SU-DHL-6 (cell line): ENCODE results near the gene CATSPERB.

Experiments used
- H2AFZ ChIP-seq: fragments of 200-600 bp; sonication (generic); 2 replicates; pipeline ENCODE4 v1.6.1; 2014; ENCODE audit warnings: low read depth, mild to moderate bottlenecking, moderate library complexity, mixed read lengths, antibody characterized with exemption, low read length; ENCODE audit not compliant: severe bottlenecking
- H3F3A ChIP-seq: fragments of 200-600 bp; shearing (Covaris generic); 2 replicates; pipeline ENCODE4 v1.6.0; 2016; ENCODE audit warnings: antibody characterized with exemption, mild to moderate bottlenecking; ENCODE audit not compliant: insufficient read depth
- H3K27ac ChIP-seq: fragments of 200-600 bp; sonication (generic); 2 replicates; pipeline ENCODE4 v1.5.1; 2016; ENCODE audit warnings: low read depth, mild to moderate bottlenecking, low read length, moderate library complexity, mixed read lengths
- H3K27me3 ChIP-seq: fragments of 200-600 bp; sonication (generic), shearing (Covaris generic); 2 replicates; pipeline ENCODE4 v1.6.0; 2014; ENCODE audit warnings: mild to moderate bottlenecking, low read length
- H3K36me3 ChIP-seq: fragments of 200-600 bp; sonication (generic); 2 replicates; pipeline ENCODE4 v1.6.1; 2014; ENCODE audit warnings: mild to moderate bottlenecking, low read length, mixed read lengths
- H3K4me2 ChIP-seq: fragments of 300-600, 200-600 bp; shearing (Covaris generic), sonication (generic); 2 replicates; pipeline ENCODE4 v1.6.0; 2014; ENCODE audit warnings: low read length, low read depth, mild to moderate bottlenecking; ENCODE audit not compliant: poor library complexity, severe bottlenecking
- H3K4me3 ChIP-seq: fragments of 200-600 bp; sonication (generic); 2 replicates; pipeline ENCODE4 v1.5.1; 2014; ENCODE audit warnings: antibody characterized with exemption, low read length, mild to moderate bottlenecking, mixed read lengths; ENCODE audit not compliant: insufficient read depth, poor library complexity, severe bottlenecking
- H3K79me2 ChIP-seq: fragments of 200-600 bp; sonication (generic); 2 replicates; pipeline ENCODE4 v1.6.1; 2014; ENCODE audit warnings: mild to moderate bottlenecking, low read length, moderate library complexity; ENCODE audit not compliant: insufficient read depth
- H3K9ac ChIP-seq: fragments of 200-600 bp; sonication (generic); 2 replicates; pipeline ENCODE4 v1.7.0; 2014; ENCODE audit warnings: mild to moderate bottlenecking, low read length
- H3K9me2 ChIP-seq: fragments of 200-600 bp; sonication (generic); replicated peaks from 2 replicates; pipeline ENCODE4 v1.6.1; 2014; ENCODE audit warnings: low read length; ENCODE audit not compliant: insufficient read depth
- H3K9me3 ChIP-seq: fragments of 200-600 bp; sonication (generic); 2 replicates; pipeline ENCODE4 v1.6.1; 2014; ENCODE audit warnings: low read length, mixed read lengths; ENCODE audit not compliant: insufficient read depth
- H4K20me1 ChIP-seq: fragments of 200-600 bp; sonication (generic); 2 replicates; pipeline ENCODE4 v1.6.1; 2014; ENCODE audit warnings: low read depth, mild to moderate bottlenecking, antibody characterized with exemption, low read length, moderate library complexity, mixed read lengths
- CTCF ChIP-seq: fragments of 200-600 bp; sonication (generic); IDR thresholded peaks from one replicate; pipeline ENCODE4 v1.5.1; 2017; ENCODE audit warnings: antibody characterized with exemption, mild to moderate bottlenecking, low read length, moderate library complexity; ENCODE audit not compliant: insufficient read depth, poor library complexity, severe bottlenecking
- EZH2phosphoT487 ChIP-seq: fragments of 200-600 bp; sonication (generic), shearing (Covaris generic); conservative IDR thresholded peaks from 2 replicates; pipeline ENCODE4 v1.6.1; 2018; ENCODE audit warnings: mild to moderate bottlenecking, antibody characterized with exemption, low read length, moderate library complexity, mixed read lengths

CATSPERB gene

GRCh38 chr14:91716999-91717398 is 14.9 kb downstream of the CATSPERB start:
- H3K9me2 ChIP-seq, result no peaks in the 10 kb centered on the region
- H3K4me2 ChIP-seq, result no peak overlapping the region
- no peak for TF ChIP-seq EZH2phosphoT487
- no peak for TF ChIP-seq CTCF
- H3K36me3 ChIP-seq, result no peaks in the 10 kb centered on the region
- no peaks in the 10 kb centered on the region for H3K79me2 ChIP-seq
- no peaks in the 10 kb centered on the region for H3F3A ChIP-seq
- no peaks in the 10 kb centered on the region for H3K9me3 ChIP-seq
- no peaks in the 10 kb centered on the region for H3K27me3 ChIP-seq
- H3K4me3 ChIP-seq, result no peak overlapping the region
- H4K20me1 ChIP-seq, result no peaks in the 10 kb centered on the region
- no peak overlapping the region for H2AFZ ChIP-seq
- H3K27ac ChIP-seq, result no peak overlapping the region
- no peak overlapping the region for H3K9ac ChIP-seq

GRCh38 chr14:91714805-91715204 is 17.1 kb downstream of the CATSPERB start:
- Histone ChIP-seq H3K36me3 (no peaks in the 10 kb centered on the region), H3K27ac (no peak overlapping the region), H3K27me3 (no peaks in the 10 kb centered on the region), H3K9ac (no peak overlapping the region), H3F3A (no peaks in the 10 kb centered on the region), H2AFZ (no peak overlapping the region), H4K20me1 (no peaks in the 10 kb centered on the region), H3K4me2 (no peak overlapping the region), H3K9me3 (no peaks in the 10 kb centered on the region), H3K4me3 (no peak overlapping the region), H3K79me2 (no peaks in the 10 kb centered on the region), H3K9me2 (no peaks in the 10 kb centered on the region)
- TF ChIP-seq CTCF (no peak), EZH2phosphoT487 (no peak)

GRCh38 chr14:91708795-91709194 is 23.1 kb downstream of the CATSPERB start:
- Histone ChIP-seq H3F3A (no peaks in the 10 kb centered on the region), H3K79me2 (no peaks in the 10 kb centered on the region), H3K4me2 (no peak overlapping the region), H3K36me3 (no peaks in the 10 kb centered on the region), H3K9ac (no peak overlapping the region), H3K4me3 (no peak overlapping the region), H3K27me3 (no peaks in the 10 kb centered on the region), H2AFZ (no peak overlapping the region), H4K20me1 (no peaks in the 10 kb centered on the region), H3K9me2 (no peaks in the 10 kb centered on the region), H3K27ac (no peak overlapping the region), H3K9me3 (no peaks in the 10 kb centered on the region)
- no peak for TF ChIP-seq CTCF
- TF ChIP-seq EZH2phosphoT487, result no peak
